Measurements from ENCODE around the gene MRPS10.

GRCh38 chr6:42259841-42260395 lies 42.3 kb upstream of the MRPS10 start:
- TF ChIP-seq CTCF (IDR thresholded peaks at IDR 0.05; ENCODE audit: low read depth, low read length, missing input control): no peak
- TF ChIP-seq MAX (IDR thresholded peaks at IDR 0.05): no peak
